GM12873 (cell line): ENCODE results near the gene RIC1.

Source experiments
- CTCF ChIP-seq: IDR thresholded peaks from 2 replicates; pipeline ENCODE4 v1.5.1; 2012; ENCODE audit warnings: low read depth, mild to moderate bottlenecking, moderate library complexity, low read length, control low read depth; ENCODE audit not compliant: insufficient read depth; ENCODE audit errors: missing control alignments

The RIC1 gene

GRCh38 chr9:5628530-5629311 lies at the start of gene RIC1:
Gene RIC1, plus strand, starts transcription at chr9:5629107. Its CDS starts 203 bp downstream, at chr9:5629310.
- TF ChIP-seq CTCF = no peak

- TF ChIP-seq CTCF = no peak
Observed at GRCh38 chr9:5579881-5580280, 49.0 kb upstream of the RIC1 start.

GRCh38 chr9:5580650-5581049 lies 48.3 kb upstream of the RIC1 start:
- TF ChIP-seq CTCF = no peak

GRCh38 chr9:5582835-5583195 lies 46.1 kb upstream of the RIC1 start:
- no peak for TF ChIP-seq CTCF

- TF ChIP-seq CTCF = no peak
Observed at GRCh38 chr9:5586391-5586802, 42.5 kb upstream of the RIC1 start.

GRCh38 chr9:5587024-5587423 lies 41.9 kb upstream of the RIC1 start:
- no peak for TF ChIP-seq CTCF

- no peak for TF ChIP-seq CTCF
Observed at GRCh38 chr9:5592231-5592630, 36.7 kb upstream of the RIC1 start.
